T47D (cell line): ENCODE results near the gene RAB4A.
"Not testable (repeated sequence)": the region's sequence is repeated elsewhere in the genome, so short reads cannot be mapped to it uniquely, and the experiment has no call there.

ENCODE experiments used
- DNase-seq, 2 experiments: peaks; one replicate each; pipeline versions ENCODE4 v3.0.0 to v3.0.0-alpha.2; 2011 to 2012; ENCODE audit warnings: low read depth in 1 of 2, low spot score in 1 of 2
- JUND ChIP-seq: IDR thresholded peaks from 2 replicates; pipeline ENCODE4 v1.6.1; 2012; ENCODE audit warnings: low read depth
- in situ Hi-C: cut with HindIII; loops from 2 replicates; pipeline ENCODE4 v1.10.0; 2016; ENCODE audit warnings: low sequenced_read_pairs, low pct_unique_long_range_greater_than_20kb

Gene RAB4A

GRCh38 chr1:229281339-229281926 lies 10.5 kb downstream of the RAB4A start:
- no peak for DNase-seq
- no peak for TF ChIP-seq JUND
- in situ Hi-C loops, result no loop called here

GRCh38 chr1:229282295-229282823 lies 11.4 kb downstream of the RAB4A start:
- no peak for TF ChIP-seq JUND
- no peak for DNase-seq
- in situ Hi-C loops, result no loop called here

GRCh38 chr1:229283183-229283611 lies 12.3 kb downstream of the RAB4A start:
- DNase-seq, result no peak
- in situ Hi-C loops, result no loop called here
- no peak for TF ChIP-seq JUND

GRCh38 chr1:229284887-229285286 lies 14.0 kb downstream of the RAB4A start:
- DNase-seq, result no peak
- TF ChIP-seq JUND, result no peak
- in situ Hi-C loops, result no loop called here

- in situ Hi-C loops, result no loop called here
- DNase-seq, result no peak
- no peak for TF ChIP-seq JUND
Measured at GRCh38 chr1:229285440-229285839, 14.5 kb downstream of the RAB4A start.

GRCh38 chr1:229286099-229286766 lies 15.3 kb downstream of the RAB4A start:
- in situ Hi-C loops, result no loop called here
- no peak for TF ChIP-seq JUND

GRCh38 chr1:229287267-229287666 lies 16.4 kb downstream of the RAB4A start:
- DNase-seq, result peak in 1 of 2 experiments; percentile 50
- in situ Hi-C loops, result no loop called here
- no peak for TF ChIP-seq JUND

More at GRCh38 chr1:229286099-229286766, 15.3 kb downstream of the RAB4A start:
- no peak for DNase-seq

- no peak for DNase-seq
- TF ChIP-seq JUND, result no peak
- in situ Hi-C loops, result no loop called here
Measured at GRCh38 chr1:229288516-229288915, 17.6 kb downstream of the RAB4A start.

- DNase-seq, in situ Hi-C loops: not testable (repeated sequence)
Measured at GRCh38 chr1:229291686-229292085, 20.8 kb downstream of the RAB4A start.

- no peak for TF ChIP-seq JUND
- DNase-seq, result no peak
- in situ Hi-C loops, result no loop called here
Measured at GRCh38 chr1:229293528-229294204, 22.8 kb downstream of the RAB4A start.

- no peak for DNase-seq
- in situ Hi-C loops, result no loop called here
- no peak for TF ChIP-seq JUND
Measured at GRCh38 chr1:229295745-229296144, 24.8 kb downstream of the RAB4A start.

GRCh38 chr1:229296541-229296941 lies 25.6 kb downstream of the RAB4A start:
- no peak for DNase-seq
- in situ Hi-C loops, result no loop called here
- TF ChIP-seq JUND, result no peak

GRCh38 chr1:229297746-229298145 lies 26.8 kb downstream of the RAB4A start:
- in situ Hi-C loops, result no loop called here
- no peak for TF ChIP-seq JUND
- no peak for DNase-seq
